Gastroesophageal sphincter (tissue), 3 donors: Measurements from ENCODE around the gene TACR3.

Experiments
- EP300 ChIP-seq: sonication (generic); formaldehyde crosslinking; IDR thresholded peaks from one replicate; pipeline ENCODE4 v1.6.1; 2017; ENCODE audit warnings: antibody characterized with exemption, mild to moderate bottlenecking
- POLR2A ChIP-seq, 2 donors: fragments of 450-650 bp; IDR thresholded peaks; one replicate each; pipeline ENCODE4 v1.6.1; 2017; ENCODE audit warnings: antibody characterized with exemption in 2 of 2, mild to moderate bottlenecking in 2 of 2, moderate library complexity in 1 of 2
- POLR2AphosphoS5 ChIP-seq: sonication (generic); formaldehyde crosslinking; IDR thresholded peaks from one replicate; pipeline ENCODE4 v1.6.1; 2017; ENCODE audit warnings: antibody characterized with exemption
- TF ChIP-seq, protein P1 (sequence below), 4 experiments: fragments of 200-600 bp in 2 of 4; fragments of 450-650 bp in 2 of 4; sonication (generic) in 1 of 4; IDR thresholded peaks; one replicate each; pipeline ENCODE4 v1.5.1; 2017 to 2019; ENCODE audit warnings: antibody characterized with exemption in 4 of 4, mild to moderate bottlenecking in 2 of 4, moderate library complexity in 2 of 4

DNA sequence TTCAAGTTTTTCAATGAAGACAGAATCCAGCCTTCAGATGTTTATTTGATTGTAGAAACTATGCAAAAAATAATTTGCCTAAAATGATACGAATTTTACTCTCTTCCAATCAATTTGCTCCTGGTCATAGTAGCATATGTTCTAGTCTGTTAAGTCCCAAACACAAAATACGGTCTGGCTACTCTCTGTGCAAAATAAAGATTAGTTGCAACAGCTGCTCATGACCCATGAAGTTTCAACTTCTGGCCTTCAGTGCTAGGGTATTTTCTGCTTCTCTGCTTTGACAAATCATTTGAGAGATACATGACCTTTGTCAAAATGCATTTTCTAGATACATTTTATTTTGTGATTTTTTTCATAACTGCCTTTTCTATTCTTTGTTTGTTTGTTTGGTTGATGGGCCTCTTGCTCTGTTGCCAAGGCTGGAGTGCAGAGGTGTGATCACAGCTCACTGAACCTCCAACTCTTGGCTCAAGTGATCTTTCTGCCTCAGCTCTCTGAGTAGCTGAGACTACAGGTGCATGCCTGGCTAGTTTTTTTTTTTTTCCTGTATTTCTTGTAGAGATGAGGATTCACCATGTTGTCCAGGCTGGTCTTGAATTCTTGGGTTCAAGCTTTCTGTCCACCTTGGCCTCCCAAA is 55.2 kb downstream of the TACR3 start:
- TF ChIP-seq, protein P1, sequence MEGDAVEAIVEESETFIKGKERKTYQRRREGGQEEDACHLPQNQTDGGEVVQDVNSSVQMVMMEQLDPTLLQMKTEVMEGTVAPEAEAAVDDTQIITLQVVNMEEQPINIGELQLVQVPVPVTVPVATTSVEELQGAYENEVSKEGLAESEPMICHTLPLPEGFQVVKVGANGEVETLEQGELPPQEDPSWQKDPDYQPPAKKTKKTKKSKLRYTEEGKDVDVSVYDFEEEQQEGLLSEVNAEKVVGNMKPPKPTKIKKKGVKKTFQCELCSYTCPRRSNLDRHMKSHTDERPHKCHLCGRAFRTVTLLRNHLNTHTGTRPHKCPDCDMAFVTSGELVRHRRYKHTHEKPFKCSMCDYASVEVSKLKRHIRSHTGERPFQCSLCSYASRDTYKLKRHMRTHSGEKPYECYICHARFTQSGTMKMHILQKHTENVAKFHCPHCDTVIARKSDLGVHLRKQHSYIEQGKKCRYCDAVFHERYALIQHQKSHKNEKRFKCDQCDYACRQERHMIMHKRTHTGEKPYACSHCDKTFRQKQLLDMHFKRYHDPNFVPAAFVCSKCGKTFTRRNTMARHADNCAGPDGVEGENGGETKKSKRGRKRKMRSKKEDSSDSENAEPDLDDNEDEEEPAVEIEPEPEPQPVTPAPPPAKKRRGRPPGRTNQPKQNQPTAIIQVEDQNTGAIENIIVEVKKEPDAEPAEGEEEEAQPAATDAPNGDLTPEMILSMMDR (IDR thresholded peaks at IDR 0.05), result no peak
- TF ChIP-seq POLR2AphosphoS5 (no peak), POLR2A (IDR thresholded peaks at IDR 0.05) (no peak), EP300 (no peak)
